A549 (cell line): ENCODE measurements around the gene SIK2. TPM values are rescaled to one million over a fixed set of nuclear protein-coding genes. Genes with fewer than 3 reads are reported as not detected.

Source experiments
- ATAC-seq, 2 experiments: fragments of 200-7000 bp in 1 of 2; fragments of >200 bp in 1 of 2; cut with Nextera tagmentation in 1 of 2; cut with Tn5 transposase in 1 of 2; 3 replicates each; pipeline versions ENCODE4 v1.8.0 to v1.9.1; 2018 to 2020; ENCODE audit warnings: mild to moderate bottlenecking in 1 of 2, moderate library complexity in 1 of 2
- CTCF ChIA-PET: fragments of 300-600 bp; sonication (Branson Sonifier 250); formaldehyde crosslinking; extraction: SDS; loops from one replicate; lab custom pipeline; 2021; ENCODE audit warnings: antibody characterized with exemption, inconsistent platforms; lab: Yijun Ruan, JAX
- POLR2A ChIA-PET: fragments of 350-600 bp; formaldehyde crosslinking; extraction: SDS; loops from one replicate; lab custom pipeline; 2021; ENCODE audit warnings: antibody characterized with exemption, inconsistent platforms; lab: Yijun Ruan, JAX
- DNase-seq, 2 experiments: peaks; one replicate each; pipeline versions ENCODE4 v3.0.0 to v3.0.0-alpha.2; 2011 to 2016; ENCODE audit warnings: low read depth in 1 of 2, low spot score in 1 of 2
- FAIRE-seq: peaks from 2 replicates; lab custom pipeline; 2011; peaks lifted over from hg19 to GRCh38; lab: Jason Lieb, UNC
- H3K27ac ChIP-seq, 2 experiments: fragments of >200 bp; sonication (Bioruptor Twin); formaldehyde crosslinking; 3 replicates each; pipeline ENCODE4 v1.5.1; 2016 to 2017
- H3K4me1 ChIP-seq: fragments of >200 bp; sonication (Bioruptor Twin); formaldehyde crosslinking; 3 replicates; pipeline ENCODE4 v1.6.1; 2016
- H3K4me2 ChIP-seq: fragments of >200 bp; sonication (Bioruptor Twin); formaldehyde crosslinking; 3 replicates; pipeline ENCODE4 v1.6.1; 2016
- H3K4me3 ChIP-seq: fragments of >200 bp; sonication (Bioruptor Twin); formaldehyde crosslinking; 3 replicates; pipeline ENCODE4 v1.5.1; 2016
- H3K9me3 ChIP-seq: fragments of >200 bp; sonication (Bioruptor Twin); formaldehyde crosslinking; 3 replicates; pipeline ENCODE4 v1.6.1; 2016
- ATOH8 ChIP-seq: fragments of 250-450 bp; sonication (Bioruptor Pico); IDR thresholded peaks from 2 replicates; pipeline ENCODE4 v1.5.0; 2020; ENCODE audit warnings: low read depth, mild to moderate bottlenecking, moderate library complexity
- BCL3 ChIP-seq: fragments of >200 bp; sonication (Bioruptor Twin); formaldehyde crosslinking; IDR thresholded peaks from 3 replicates; pipeline ENCODE4 v1.6.1; 2016
- CBX2 ChIP-seq: fragments of 200-600 bp; sonication (generic); IDR thresholded peaks from 2 replicates; pipeline ENCODE4 v1.6.1; 2016; ENCODE audit warnings: low read depth, mild to moderate bottlenecking, borderline replicate concordance
- CEBPB ChIP-seq, 2 experiments: fragments of >200 bp in 1 of 2; sonication (Bioruptor Twin) in 1 of 2; formaldehyde crosslinking in 1 of 2; IDR thresholded peaks; 2 replicates each; pipeline ENCODE4 v1.6.1; 2012 to 2016
- CHD2 ChIP-seq: fragments of 150-350 bp; IDR thresholded peaks from 2 replicates; pipeline ENCODE4 v1.6.1; 2014; ENCODE audit warnings: low read length; ENCODE audit not compliant: partially characterized antibody
- CTCF ChIP-seq: fragments of >200 bp; sonication (Bioruptor Twin); formaldehyde crosslinking; IDR thresholded peaks from 3 replicates; pipeline ENCODE4 v1.5.1; 2016
- EHMT2 ChIP-seq: fragments of 200-600 bp; sonication (generic); IDR thresholded peaks from 2 replicates; pipeline ENCODE4 v1.6.1; 2016; ENCODE audit warnings: antibody characterized with exemption, low read depth, mild to moderate bottlenecking, moderate library complexity
- FOXS1 ChIP-seq: fragments of 250-450 bp; sonication (Bioruptor Pico); IDR thresholded peaks from 2 replicates; pipeline ENCODE4 v1.5.0; 2020; ENCODE audit warnings: mild to moderate bottlenecking, moderate library complexity
- HDAC2 ChIP-seq: fragments of 200-600 bp; sonication (generic); IDR thresholded peaks from 2 replicates; pipeline ENCODE4 v1.6.1; 2016
- HES2 ChIP-seq: fragments of >200 bp; sonication (Bioruptor Twin); formaldehyde crosslinking; IDR thresholded peaks from 2 replicates; pipeline ENCODE4 v1.6.1; 2016
- HOXA7 ChIP-seq: fragments of 250-450 bp; sonication (Bioruptor Pico); IDR thresholded peaks from 2 replicates; pipeline ENCODE4 v1.5.0; 2020; ENCODE audit warnings: mild to moderate bottlenecking, moderate library complexity
- JUN ChIP-seq, 2 experiments: fragments of >200 bp; sonication (Bioruptor Twin); formaldehyde crosslinking; IDR thresholded peaks; 2 replicates in 1 of 2; 3 replicates in 1 of 2; pipeline ENCODE4 v1.6.1; 2016 to 2017
- NPAS2 ChIP-seq: fragments of 250-450 bp; sonication (Bioruptor Pico); IDR thresholded peaks from 2 replicates; pipeline ENCODE4 v1.8.0; 2022; ENCODE audit warnings: mild to moderate bottlenecking, moderate library complexity, borderline replicate concordance
- POLR2A ChIP-seq: IDR thresholded peaks from 2 replicates; pipeline ENCODE4 v1.6.1; 2012; ENCODE audit warnings: mild to moderate bottlenecking, low read length
- POLR2AphosphoS2 ChIP-seq: conservative IDR thresholded peaks from 2 replicates; pipeline ENCODE4 v1.6.1; 2012; ENCODE audit warnings: low read length, improper control_type of control experiment, inconsistent platforms
- SREBF2 ChIP-seq: fragments of 450-650 bp; IDR thresholded peaks from 2 replicates; pipeline ENCODE4 v1.6.1; 2014; ENCODE audit warnings: mild to moderate bottlenecking, moderate library complexity
- WGBS: methylation state at CpG from one replicate; pipeline ENCODE4 v1.1.6; 2017; ENCODE audit errors: missing lambda C conversion rate; 5-methylcytosine and 5-hydroxymethylcytosine counted together
- polyA plus RNA-seq, 4 experiments: library from polyadenylated mRNA; depleted of rRNA in 3 of 4; stranded (reverse); fragments of >200 nt; fragmentation: RNase III in 1 of 4; extraction: RNeasy Plus Mini Kit Qiagen cat#74134 plus additional on column Dnase treatment in 1 of 4; gene quantifications; 2 replicates in 3 of 4; 3 replicates in 1 of 4; pipeline ENCODE4 v1.2.3, GENCODE V29; 2011 to 2017

SIK2 gene
- polyA plus RNA-seq, 2 of the 4 experiments (the other 2 are of a cell fraction): 4.5 to 9.0 TPM

GRCh38 chr11:111726301-111726713 is 124.1 kb downstream of the SIK2 start:
- ChIA-PET POLR2A (no interaction called here), CTCF (no interaction called here)
- WGBS: 92% methylated on average over 9 of the region's 9 CpGs
- no peak overlapping the region for H3K4me2 ChIP-seq
- FAIRE-seq (no peak), DNase-seq (no peak), ATAC-seq (no peak)
- H3K27ac ChIP-seq: no peak overlapping the region
- H3K9me3 ChIP-seq: no peaks in the 10 kb centered on the region
- H3K4me3 ChIP-seq: no peak overlapping the region
- TF ChIP-seq CTCF (no peak), CBX2 (no peak), HDAC2 (no peak), JUN (IDR thresholded peaks at IDR 0.05) (no peak)
- peaks cover 14% of the 10 kb centered on the region for H3K4me1 ChIP-seq

GRCh38 chr11:111727431-111727830 is 125.2 kb downstream of the SIK2 start:
- TF ChIP-seq ATOH8 (CRISPR knock-in tag): no peak
- TF ChIP-seq HES2: no peak
- no peak for TF ChIP-seq FOXS1
- TF ChIP-seq POLR2A: no peak
- no peak for TF ChIP-seq EHMT2
- TF ChIP-seq NPAS2 (CRISPR knock-in tag): no peak
- no peak for TF ChIP-seq HOXA7
- TF ChIP-seq, all 56 proteins: peak for 0
- Histone ChIP-seq H3K9me3 (no peaks in the 10 kb centered on the region), H3K4me3 (no peak overlapping the region), H3K4me2 (no peak overlapping the region), H3K4me1 (peaks cover 21% of the 10 kb centered on the region), H3K27ac (no peak overlapping the region)
- no peak for FAIRE-seq
- no peak for ATAC-seq
- POLR2A ChIA-PET: no interaction called here
- no peak for DNase-seq
- CTCF ChIA-PET: interaction anchor here (0.9 kb wide), 1 partner anchor 123 kb away, joined by 3 read pairs; no protein-coding TSS in a partner anchor
- WGBS: 82% methylated on average over 3 of the region's 7 CpGs

GRCh38 chr11:111729071-111729830 is 127.0 kb downstream of the SIK2 start:
- no peak overlapping the region for H3K4me3 ChIP-seq
- CTCF ChIA-PET: interaction anchor here (0.6 kb wide), 1 partner anchor 31 kb away, joined by 3 read pairs; no protein-coding TSS in a partner anchor
- POLR2A ChIA-PET: interaction anchor here (1.0 kb wide), 1 partner anchor 37 kb away, joined by 3 read pairs; the partner anchor contains the start of gene PPP2R1B

More at GRCh38 chr11:111729071-111729830, 127.0 kb downstream of the SIK2 start:
- FAIRE-seq: no peak
- ATAC-seq: no peak
- Histone ChIP-seq H3K27ac (0 out of 6 replicates have a peak overlapping the region, but pooled peaks of 1 of the 2 experiments have one; percentile 14), H3K4me1 (peaks cover 30% of the 10 kb centered on the region), H3K4me2 (no peak overlapping the region), H3K9me3 (no peaks in the 10 kb centered on the region)
- no peak for DNase-seq
- TF ChIP-seq CEBPB (IDR thresholded peaks at IDR 0.05): no peak
- TF ChIP-seq SREBF2: no peak
- no peak for TF ChIP-seq POLR2AphosphoS2
- no peak for TF ChIP-seq CHD2
- no peak for TF ChIP-seq BCL3
- over 99% methylated on average over 7 of the region's 10 CpGs for WGBS
